ENCODE results near the gene SIK1. TPM values are rescaled to one million over a fixed set of nuclear protein-coding genes. Genes with fewer than 3 reads are reported as not detected.

SIK1 gene
- total RNA-seq, 1 donor from 2014 or later = 33.2 TPM

DNA sequence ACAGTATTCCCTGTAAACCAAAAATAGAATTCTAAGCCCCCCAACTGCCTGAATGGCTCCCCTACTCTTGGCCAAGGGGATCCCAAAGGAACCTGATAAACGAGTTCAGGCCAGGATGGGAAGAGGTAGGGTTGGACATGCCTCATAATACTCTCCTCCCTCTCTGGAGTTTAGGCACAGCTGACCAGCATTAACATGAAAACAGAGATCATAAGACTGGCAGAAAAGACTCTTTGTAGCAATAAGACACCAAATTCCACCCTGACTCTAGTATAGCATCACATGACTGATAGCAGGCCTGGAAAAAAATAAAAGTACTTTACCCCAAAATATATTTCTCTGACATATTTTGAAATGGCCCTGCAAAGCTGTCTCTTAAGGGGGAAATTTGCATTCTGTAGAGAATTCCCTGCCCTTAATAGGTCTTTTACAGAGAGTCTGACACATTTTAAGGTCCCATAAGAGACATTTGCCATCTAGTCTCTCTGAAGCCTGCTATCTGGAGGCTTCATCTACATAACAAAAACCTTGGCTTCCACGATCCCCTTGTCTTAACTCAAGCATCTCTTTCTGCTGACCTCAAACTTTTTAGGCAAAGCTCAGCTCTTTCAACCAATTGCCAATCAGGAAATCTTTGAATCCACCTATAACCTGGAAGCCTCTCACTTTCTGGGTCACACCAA, 55.9 kb downstream of the SIK1 start:
- FAIRE-seq (no peak), DNase-seq (ENCODE audit: low read depth) (peak; percentile 34)
- H3K36me3 ChIP-seq (ENCODE audit: control insufficient read depth, insufficient read depth, low read length) = no peaks in the 10 kb centered on the region

DNA sequence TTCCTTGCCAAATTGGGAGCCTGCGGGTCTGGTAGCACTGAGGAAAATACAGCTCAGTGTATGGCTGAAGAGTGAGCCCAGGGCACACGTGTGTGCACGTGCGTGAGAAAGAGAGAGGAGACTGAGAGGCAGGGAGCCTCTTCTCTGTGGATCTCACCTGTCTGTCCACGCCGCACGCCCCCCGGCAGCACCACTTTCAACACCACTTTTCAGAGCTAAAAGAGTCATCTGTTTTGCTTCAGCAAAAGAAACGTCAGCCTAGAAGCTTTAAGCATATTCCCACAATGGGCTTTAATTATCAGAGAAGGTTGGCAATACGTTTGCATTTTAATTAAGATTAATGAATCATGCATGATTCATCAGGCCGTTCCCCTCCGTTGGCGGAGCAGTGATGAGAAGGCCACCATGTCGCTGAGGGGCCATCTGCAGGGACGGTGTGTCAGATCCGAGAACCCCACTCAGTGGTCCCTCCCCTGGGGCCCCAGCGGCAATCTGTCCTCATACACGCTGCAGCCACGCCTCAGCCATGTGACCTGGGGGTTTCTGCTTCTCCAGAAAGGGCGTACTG, 56.8 kb downstream of the SIK1 start:
- Histone ChIP-seq H3K27me3 (ENCODE audit: control insufficient read depth, insufficient read depth, low read length) (no peaks in the 10 kb centered on the region), H3K4me3 (ENCODE audit: low read depth, low read length) (no peak overlapping the region), H3K36me3 (ENCODE audit: control insufficient read depth, insufficient read depth, low read length) (no peaks in the 10 kb centered on the region)
- TF ChIP-seq, protein P1, sequence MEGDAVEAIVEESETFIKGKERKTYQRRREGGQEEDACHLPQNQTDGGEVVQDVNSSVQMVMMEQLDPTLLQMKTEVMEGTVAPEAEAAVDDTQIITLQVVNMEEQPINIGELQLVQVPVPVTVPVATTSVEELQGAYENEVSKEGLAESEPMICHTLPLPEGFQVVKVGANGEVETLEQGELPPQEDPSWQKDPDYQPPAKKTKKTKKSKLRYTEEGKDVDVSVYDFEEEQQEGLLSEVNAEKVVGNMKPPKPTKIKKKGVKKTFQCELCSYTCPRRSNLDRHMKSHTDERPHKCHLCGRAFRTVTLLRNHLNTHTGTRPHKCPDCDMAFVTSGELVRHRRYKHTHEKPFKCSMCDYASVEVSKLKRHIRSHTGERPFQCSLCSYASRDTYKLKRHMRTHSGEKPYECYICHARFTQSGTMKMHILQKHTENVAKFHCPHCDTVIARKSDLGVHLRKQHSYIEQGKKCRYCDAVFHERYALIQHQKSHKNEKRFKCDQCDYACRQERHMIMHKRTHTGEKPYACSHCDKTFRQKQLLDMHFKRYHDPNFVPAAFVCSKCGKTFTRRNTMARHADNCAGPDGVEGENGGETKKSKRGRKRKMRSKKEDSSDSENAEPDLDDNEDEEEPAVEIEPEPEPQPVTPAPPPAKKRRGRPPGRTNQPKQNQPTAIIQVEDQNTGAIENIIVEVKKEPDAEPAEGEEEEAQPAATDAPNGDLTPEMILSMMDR (IDR thresholded peaks at IDR 0.05; ENCODE audit: insufficient read depth, low read length, severe bottlenecking) = no peak
- DNase-seq (ENCODE audit: low read depth) (peak; percentile 42), FAIRE-seq (no peak)

More for the DNA sequence above, 55.9 kb downstream of the SIK1 start:
- Histone ChIP-seq H3K4me3 (ENCODE audit: low read depth, low read length) (no peak overlapping the region), H3K27me3 (ENCODE audit: control insufficient read depth, insufficient read depth, low read length) (no peaks in the 10 kb centered on the region)
- TF ChIP-seq, protein P1 (IDR thresholded peaks at IDR 0.05; ENCODE audit: insufficient read depth, low read length, severe bottlenecking) = no peak

DNA sequence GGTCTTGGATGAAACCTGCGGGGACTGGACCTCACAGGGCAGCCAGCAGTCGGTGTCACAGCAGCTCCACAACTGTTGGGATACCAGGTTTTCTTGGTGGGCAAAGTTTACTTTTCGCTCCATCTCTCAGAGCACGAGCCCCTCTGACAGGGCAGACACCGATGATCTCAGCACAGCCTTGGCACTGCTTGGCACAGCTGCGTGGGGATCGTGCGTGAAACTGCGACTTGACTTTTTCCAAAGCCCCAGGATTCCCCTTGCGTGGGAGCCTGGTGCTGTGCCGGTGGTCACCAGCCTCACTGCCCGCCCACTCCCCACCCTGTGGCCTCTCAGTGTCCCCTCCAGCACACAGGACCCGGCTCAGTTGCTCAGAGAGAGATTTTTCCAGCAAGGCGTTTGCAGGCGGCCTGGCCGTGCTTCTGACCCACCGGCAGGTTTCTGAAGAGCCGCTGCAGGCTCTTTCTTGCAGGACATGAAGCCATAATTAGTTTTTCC, 57.3 kb downstream of the SIK1 start:
- H3K36me3 ChIP-seq (ENCODE audit: control insufficient read depth, insufficient read depth, low read length) = no peaks in the 10 kb centered on the region
- DNase-seq (ENCODE audit: low read depth) (no peak), FAIRE-seq (no peak)
- TF ChIP-seq, protein P1 (IDR thresholded peaks at IDR 0.05; ENCODE audit: insufficient read depth, low read length, severe bottlenecking) = no peak
- H3K27me3 ChIP-seq (ENCODE audit: control insufficient read depth, insufficient read depth, low read length) = no peaks in the 10 kb centered on the region
- no peak overlapping the region for H3K4me3 ChIP-seq (ENCODE audit: low read depth, low read length)

DNA sequence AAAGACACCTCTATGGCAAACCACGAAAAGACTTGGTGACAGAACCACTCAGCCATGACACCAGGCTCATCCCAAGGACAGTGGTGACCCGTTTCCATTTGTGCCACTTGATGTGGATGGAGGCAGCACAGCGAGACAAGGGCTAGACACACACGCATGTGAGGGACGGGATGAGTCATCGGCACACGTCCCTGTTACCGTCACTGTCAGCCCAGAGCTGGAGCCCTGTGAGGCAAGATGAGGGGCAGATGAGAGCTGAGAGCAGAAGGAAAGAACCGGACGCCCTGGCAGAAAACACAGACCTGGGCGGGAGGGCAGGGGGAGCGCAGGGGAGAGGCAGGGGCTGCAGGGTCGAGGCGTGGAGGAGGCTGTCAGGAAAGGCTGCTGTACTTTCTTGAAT, 57.8 kb downstream of the SIK1 start:
- TF ChIP-seq, protein P1 (IDR thresholded peaks at IDR 0.05; ENCODE audit: insufficient read depth, low read length, severe bottlenecking) = no peak
- Histone ChIP-seq H3K4me3 (ENCODE audit: low read depth, low read length) (no peak overlapping the region), H3K27me3 (ENCODE audit: control insufficient read depth, insufficient read depth, low read length) (no peaks in the 10 kb centered on the region), H3K36me3 (ENCODE audit: control insufficient read depth, insufficient read depth, low read length) (no peaks in the 10 kb centered on the region)
- FAIRE-seq = no peak
- DNase-seq (ENCODE audit: low read depth) = no peak

DNA sequence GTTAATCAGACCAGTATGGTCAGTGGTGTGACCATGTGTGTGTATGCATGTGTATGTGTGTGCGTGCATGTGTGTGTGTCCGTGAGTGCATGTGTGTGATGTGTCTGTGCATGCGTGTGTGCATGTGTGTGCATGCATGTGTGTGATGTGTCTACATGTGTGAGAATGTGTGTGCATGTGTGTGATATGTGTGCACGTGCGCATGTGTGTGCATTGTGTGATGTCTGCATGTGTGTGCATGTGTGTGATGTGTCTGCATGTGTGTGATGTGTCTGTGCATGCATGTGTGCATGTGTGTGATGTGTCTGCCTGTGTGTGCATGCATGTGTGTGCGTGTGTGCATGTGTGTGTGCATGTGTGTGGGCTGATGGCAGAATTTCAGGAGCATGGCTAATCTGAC, 58.2 kb downstream of the SIK1 start:
- TF ChIP-seq, protein P1 (IDR thresholded peaks at IDR 0.05; ENCODE audit: insufficient read depth, low read length, severe bottlenecking) = no peak
- Histone ChIP-seq H3K27me3 (ENCODE audit: control insufficient read depth, insufficient read depth, low read length) (no peaks in the 10 kb centered on the region), H3K4me3 (ENCODE audit: low read depth, low read length) (no peak overlapping the region), H3K36me3 (ENCODE audit: control insufficient read depth, insufficient read depth, low read length) (no peaks in the 10 kb centered on the region)
- FAIRE-seq (peak; percentile 98), DNase-seq (ENCODE audit: low read depth) (no peak)
